DMS53 treated with DMSO at 0.1 percent for 48 hours (cell line): ENCODE measurements around the gene FMO5.
A peak's percentile ranks its signal among the peaks of the same experiment; 100 is the strongest.
"Not testable (repeated sequence)": the region's sequence is repeated elsewhere in the genome, so short reads cannot be mapped to it uniquely, and the experiment has no call there.

Experiments
- DNase-seq: peaks from one replicate; lab custom pipeline; 2025; ENCODE audit not compliant: unreplicated experiment; lab: John Stamatoyannopoulos, UW

Gene FMO5

DNA sequence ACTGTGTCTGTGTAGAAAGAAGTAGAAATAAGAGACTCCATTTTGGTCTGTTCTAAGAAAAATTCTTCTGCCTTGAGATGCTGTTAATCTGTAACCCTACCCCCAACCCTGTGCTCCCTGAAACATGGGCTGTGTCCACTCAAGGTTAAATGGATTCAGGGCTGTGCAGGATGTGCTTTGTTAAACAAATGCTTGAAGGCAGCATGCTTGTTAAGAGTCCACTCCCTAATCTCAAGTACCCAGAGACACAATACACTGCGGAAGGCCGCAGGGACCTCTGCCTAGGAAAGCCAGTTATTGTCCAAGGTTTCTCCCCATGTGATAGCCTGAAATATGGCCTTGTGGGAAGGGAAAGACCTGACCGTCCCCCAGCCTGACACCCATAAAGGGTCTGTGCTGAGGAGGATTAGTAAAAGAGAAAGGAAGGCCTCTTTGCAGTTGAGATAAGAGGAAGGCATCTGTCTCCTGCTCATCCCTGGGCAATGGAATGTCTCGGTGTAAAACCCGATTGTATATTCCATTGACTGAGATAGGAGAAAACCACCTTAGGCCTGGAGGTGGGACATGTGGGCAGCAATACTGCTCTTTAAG is 15.1 kb upstream of the FMO5 start:
- peak; percentile 34 for DNase-seq

DNA sequence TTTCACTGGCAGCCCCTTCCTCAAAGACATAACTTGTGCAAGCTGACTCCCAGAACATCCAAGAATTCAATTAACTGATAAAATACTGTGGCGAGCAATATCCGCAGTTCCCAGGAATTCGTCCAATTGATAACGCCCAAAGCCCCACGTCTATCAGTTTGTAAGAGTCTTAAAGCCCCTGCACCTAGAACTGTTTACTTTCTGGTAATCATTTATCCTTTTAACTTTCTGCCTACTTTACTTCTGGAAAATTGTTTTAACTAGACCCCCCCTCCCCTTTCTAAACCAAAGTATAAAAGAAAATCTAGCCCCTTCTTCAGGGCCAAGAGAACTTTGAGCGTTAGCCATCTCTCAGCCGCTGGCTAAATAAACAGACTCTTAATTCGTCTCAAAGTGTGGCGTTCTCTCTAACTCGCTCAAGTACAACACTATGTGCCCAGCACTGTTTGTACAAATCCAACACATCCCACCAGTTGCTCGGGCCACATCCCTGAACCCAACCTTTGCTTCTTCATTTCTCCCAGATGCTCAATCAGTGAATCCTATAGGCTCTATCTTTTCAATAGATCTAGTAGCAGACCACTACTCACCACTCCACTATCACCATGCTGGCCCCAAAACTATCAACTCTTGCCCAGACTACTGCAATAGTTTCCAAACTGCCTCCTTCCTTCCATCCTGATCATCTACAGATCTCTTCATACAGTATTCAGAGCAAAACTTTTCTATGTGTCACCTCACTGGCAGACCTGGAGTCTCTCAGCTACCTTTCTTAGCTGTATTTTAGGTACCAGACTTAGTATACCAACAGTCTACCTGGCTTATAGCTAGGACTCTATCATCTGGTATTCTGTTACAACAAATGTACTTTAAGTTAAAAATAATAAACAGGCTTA is 14.0 kb upstream of the FMO5 start:
- DNase-seq, result no peak

DNA sequence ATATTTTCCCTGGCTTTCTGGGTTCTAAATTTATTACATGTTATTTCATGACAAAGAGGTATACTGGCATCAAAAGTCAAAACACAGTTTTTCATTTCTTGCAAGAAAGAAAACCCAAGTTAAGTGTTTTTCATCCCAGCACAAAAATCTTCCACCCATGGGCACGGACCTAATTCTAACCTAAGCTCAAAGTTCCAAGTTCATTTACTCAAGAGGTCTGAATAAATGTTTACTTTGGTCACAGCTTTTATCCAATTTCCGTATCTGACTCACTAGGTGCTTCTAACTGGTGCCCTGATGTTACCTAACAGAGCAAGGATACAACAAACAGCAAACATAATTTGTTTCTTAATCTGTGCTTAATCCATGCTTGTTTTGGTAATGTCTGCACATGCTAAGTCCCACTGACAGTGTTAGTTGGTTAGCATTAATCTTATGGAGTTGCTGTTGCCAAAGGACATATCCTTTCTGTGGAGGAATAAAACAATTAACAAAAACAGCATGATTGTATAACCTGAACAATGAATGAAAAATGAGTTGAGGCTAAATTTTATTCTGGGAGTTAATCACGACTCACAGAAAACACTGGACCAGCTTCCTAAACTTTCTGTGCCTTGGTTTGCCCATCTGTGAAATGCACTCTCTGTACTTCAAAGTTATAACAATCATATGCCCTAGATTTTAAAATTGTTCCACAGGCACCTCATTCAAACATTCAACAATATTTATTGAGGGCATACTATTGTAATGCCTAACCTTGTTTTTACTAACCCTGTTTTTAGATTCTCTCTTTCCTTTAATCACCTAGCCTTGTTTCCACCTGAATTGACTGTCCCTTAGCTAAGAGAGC is 13.1 kb upstream of the FMO5 start:
- peak; percentile 87 for DNase-seq

DNA sequence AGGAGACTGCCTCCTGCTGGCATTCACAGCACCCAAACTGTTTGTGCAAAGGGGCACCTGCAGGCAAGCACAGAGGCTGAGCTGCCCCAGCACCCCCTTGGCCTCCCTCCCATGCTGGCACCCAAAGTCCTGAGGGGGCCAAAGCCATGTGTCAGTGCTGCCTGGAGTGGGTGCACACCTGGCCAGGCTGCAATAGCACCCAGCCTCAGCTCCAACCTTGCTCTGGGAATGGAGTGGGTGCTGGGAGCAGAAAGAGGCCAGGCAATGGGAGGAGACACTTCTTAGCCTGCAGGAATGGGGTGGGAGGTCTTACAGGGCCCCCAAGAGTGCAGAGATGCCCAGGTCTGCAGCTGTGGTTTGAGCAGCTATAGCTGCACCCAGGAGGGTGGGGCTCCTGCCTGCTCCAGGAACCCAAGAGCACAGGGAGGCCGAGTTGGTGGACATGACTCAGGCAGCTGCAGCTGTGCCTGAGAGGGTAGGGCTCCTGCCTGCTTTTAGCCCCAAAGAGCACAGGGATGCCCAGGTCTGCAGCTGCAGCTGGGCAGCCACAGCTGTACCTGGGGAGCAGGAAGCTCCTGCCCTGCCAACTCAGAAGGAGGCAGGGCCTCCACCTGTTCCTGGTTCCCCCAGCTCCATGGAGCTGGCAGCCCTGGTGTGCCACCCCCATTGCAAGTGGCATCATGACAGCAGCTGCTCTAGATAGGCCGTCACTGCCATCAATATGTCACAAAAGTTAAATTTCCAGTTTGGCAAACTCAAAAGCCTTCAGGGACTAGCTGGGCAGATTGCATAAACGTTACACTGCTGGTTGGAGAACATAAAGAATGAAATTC is 12.0 kb upstream of the FMO5 start:
- DNase-seq, result peak; percentile 68

DNA sequence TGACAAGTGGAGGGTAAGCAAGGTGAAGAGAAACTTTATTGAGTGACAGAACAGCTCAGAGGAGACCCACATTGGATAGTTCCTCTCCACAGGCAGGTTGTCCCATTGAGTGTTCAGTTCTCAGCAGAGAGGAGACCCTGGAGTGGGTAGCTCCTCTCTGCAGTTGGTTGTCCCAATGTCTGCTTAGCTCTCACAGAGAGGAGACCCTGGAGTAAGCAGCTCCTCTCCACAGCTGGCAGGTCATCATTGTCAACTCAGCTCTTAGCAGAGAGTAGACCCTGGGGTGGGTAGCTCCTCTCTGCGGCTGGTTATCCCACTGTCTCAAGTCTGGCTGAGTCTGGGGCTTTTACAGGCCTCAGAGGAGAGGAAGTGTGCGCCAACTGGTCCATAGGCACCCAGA is 11.3 kb upstream of the FMO5 start:
- no peak for DNase-seq

DNA sequence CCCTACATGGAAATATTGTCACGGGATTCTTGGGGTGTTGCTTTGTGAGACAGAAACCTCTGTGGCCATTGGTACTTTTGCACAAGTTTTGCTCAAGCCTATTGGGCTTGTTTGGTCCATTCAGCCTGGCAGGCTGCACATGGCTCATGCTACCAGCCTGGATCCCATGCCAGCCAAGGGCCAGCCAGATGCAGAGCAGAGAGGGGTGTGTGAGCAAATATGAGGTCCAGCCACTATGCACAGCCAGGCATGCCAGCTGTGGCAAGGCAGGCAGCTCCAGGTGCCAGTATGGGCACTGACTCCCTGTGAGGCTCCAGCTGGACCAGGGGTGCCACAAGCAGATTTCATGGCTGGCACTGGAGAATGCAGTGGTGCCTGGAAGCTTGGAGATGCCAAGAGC is 10.7 kb upstream of the FMO5 start:
- no peak for DNase-seq

DNA sequence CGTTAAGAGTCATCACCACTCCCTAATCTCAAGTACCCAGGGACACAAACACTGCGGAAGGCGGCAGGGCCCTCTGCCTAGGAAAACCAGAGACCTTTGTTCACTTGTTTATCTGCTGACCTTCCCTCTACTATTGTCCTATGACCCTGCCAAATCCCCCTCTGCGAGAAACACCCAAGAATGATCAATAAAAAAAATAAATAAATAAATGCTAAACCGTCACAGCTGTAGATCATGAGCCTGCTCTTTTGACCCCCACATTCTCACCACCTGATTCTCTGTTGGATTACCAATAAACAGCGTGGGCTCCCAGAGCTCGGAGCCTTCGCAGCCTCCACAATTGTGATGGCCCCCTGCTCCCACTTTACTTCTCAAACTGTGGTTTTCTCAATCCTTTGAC is 8.8 kb upstream of the FMO5 start:
- not testable (repeated sequence) for DNase-seq

DNA sequence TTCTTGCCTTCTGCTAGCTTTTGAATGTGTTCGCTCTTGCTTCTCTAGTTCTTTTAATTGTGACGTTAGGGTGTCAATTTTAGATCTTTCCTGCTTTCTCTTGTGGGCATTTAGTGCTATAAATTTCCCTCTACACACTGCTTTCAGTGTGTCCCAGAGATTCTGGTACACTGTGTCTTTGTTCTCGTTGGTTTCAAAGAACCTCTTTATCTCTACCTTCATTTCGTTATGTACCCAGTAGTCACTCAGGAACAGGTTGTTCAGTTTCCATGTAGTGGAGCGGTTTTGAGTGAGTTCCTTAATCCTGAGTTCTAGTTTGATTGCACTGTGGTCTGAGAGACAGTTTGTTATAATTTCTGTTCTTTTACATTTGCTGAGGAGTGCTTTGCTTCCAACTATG is 5.9 kb upstream of the FMO5 start:
- DNase-seq, result not testable (repeated sequence)

DNA sequence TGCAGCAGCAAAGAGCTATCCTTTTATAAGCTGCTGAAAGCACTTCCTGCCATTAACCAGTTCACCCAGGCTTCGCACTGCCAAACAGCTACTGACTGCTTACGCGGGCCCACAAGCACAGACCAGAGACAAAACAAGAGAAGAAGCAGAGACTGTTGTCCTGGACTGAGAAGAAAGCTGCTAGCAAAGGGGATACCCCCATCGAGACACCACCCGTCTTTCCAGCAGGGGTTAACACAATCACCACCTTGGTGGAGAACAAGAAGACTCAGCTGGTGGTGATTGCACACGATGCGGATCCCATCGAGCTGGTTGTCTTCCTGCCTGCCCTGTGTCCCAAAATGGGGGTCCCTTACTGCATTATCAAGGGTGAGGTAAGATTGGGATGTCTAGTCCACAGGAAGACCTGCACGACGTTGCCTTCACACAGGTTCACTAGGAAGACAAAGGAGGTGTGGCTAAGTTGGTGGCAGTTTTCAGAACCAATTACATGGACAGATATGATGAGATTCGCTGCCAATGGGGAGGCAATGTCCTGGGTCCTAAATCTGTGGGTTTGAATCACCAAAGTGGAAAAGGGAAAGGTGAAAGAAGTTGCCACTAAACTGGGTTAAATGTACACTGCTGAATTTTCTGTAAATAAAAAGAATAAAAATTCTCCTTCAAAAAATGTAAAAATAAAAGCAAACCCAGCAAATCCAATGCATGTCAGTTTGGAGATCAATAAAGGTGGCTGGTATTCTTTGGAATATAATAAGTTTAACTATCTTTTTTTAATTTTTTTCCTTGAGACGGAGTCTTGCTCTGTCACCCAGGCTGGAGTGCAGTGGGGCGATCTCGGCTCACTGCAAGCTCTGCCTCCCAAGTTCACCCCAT is 1.2 kb downstream of the FMO5 start:
- no peak for DNase-seq

DNA sequence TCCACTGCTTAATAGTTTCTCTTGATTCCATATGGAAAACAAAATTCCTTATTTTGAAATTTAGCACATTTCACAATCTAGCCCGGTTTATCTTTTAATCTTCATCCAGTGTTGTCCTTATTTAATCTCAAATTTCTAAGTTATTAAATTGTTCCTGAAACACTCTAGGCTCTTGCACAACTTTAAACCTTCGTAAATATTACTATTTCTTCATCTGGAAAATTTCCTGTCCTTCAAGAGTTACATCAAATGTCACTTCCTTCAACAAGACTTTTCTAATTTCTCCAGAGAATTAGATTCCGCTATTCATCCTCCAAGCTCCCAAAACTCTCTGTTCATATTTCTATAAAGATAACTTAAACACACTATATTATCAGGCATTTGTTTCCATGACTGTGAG is 6.5 kb downstream of the FMO5 start:
- no peak for DNase-seq

DNA sequence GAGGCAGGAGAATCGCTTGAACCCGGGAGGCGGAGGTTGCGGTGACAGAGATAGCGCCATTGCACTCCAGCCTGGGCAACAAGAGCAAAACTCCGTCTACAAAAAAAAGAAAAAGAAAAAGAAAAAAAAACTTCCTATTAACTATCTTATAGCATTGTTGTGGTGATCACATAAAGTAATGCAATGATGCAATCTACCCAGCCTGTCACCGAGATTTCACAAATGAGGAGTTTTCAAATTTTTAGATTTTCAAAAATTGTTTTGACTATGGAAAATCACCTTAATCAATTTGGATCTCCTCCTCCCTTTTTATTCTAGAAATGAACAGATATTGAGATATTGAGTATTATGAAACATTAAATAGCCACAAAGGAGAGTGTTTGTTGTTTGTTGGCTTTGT is 8.0 kb downstream of the FMO5 start:
- DNase-seq, result no peak

DNA sequence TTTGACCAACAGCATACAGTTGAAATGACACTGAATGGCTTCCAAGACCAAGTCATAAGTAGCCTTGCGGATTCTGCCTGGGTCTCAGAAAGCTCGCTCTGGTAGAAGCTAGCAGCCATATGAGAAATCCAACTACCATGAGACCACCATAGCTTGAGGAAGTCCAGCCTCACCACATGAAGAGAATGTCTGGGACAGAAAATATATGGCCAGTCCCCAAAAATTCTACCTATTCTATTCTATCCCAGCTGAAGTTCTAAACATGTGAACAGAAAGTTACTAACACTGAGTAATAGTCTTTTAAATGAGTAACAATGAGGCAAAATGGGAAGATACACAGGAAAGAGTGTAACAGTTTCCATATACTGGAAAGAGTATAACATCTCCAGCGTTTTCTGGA is 9.0 kb downstream of the FMO5 start:
- DNase-seq, result no peak

DNA sequence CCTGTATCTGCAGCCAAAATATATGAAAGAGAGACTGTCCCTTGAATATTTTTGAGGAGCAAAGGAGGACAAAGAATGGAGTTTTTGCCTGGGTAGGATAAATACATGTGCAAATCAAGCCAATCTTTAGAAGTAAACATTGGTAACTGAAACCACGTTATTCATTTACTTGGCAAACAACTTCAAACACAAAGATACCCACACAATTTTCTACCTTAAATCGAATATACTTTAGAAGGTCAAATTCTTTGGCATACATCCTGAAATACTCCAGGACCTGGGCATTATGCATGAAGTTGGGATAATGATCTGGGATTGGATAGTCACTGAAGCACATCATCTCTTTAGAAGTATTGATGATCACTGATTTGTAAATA is 9.6 kb downstream of the FMO5 start:
- no peak for DNase-seq

DNA sequence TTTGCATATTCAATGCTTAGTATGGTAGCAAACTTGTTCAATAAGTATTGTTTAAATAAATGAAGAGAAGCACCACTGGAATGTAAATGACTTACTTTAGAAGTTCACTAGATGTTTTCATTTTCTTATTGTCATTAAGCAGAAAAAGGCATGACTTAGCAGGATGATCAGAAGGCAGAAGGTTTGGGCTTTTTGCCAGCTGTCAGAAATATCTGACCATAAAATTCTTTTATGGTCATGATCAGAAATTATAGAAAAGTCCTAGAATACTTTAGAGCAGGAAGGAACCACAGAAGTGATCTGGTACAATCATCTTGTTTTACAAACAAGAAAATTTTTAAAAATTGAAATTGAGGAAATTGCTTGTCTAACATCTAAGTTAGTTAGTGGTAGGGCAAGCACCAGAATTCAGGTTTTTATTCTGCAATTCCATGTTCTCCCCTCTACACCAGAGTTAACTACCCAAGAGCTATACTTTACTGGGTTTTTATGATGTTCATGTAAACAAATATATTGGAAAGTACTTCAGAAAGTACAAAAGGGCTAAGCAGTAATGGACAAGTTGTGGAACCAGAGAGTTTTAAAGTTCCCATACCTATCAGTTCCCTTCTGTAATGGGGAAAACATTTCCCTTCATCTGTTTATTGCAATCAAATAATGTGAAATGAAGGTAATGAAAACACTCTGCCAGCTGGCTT is 10.1 kb downstream of the FMO5 start:
- no peak for DNase-seq

DNA sequence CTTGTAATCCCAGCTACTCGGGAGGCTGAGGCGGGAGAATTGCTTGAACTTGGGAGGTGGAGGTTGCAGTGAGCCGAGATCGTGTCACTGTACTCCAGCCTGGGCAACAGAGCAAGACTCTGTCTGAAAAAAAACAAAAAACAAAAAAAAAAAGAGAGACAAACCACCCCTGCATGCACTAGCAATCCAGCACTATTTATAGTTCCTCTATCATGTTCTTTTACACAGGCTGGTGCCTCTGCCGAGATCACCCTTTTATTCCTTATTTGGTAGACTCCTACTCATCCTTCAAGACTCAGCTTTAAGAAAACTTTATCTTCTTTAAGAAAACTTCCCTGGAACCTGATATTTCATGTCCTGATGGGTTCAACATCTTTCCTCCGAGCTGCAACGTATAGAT is 10.8 kb downstream of the FMO5 start:
- no peak for DNase-seq

DNA sequence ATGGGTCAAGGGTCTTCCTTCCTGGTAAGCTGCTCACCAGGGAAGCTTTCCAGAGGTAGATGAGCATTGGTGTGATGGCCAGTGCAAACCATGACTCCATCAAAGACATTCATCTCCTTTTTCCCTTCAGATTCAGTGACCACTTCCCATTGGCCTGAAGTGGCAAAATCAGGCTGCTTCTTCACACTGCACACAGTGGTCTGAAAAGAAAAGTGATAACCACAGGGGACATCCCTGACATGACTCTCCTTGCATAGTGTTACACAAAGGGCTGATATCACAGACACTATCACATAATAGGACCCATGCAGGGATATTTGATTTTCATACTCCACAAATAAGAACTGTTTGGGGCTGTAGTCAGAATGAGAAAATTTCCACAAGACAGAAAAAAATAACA is 11.9 kb downstream of the FMO5 start:
- DNase-seq, result no peak

DNA sequence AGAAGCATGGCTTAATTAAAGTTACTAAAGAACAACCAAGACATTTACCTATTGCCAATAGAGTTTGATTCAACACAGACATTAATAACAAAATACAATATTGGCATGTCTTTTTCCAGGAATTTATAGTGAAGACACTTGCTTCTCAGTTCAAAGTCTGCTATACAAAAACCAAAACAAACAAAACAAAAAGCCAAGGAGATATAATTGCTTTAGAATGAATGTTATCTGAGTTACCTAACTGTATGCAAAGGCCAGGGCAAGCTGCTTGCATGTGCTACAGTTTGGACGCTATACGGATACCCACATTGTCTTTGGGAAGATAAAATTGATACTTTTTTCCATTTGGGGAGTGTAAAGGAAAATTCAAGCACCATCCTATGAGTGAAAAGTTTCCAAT is 13.6 kb downstream of the FMO5 start:
- DNase-seq, result no peak

DNA sequence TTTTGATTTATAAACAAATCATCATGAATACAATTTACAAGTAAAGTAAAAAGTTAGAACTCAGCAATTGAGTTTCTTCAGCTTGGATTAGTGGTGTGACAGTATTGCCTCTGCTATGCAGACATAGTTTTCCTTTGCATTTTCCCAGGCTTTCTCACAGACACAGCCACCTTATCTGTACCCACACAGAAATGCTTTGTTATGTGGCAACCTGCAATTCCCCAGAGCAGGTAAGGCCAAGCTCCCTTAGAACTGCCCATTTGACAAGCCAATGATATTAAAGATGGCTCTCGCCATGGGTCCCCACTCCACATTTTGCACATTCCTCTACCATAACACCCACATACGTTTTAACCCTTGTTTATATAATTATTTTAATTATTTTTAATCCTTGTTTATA is 14.2 kb downstream of the FMO5 start:
- DNase-seq, result no peak
